NCI-H1092 (cell line): ENCODE data around the gene CRYGS.
"Not testable (repeated sequence)": the region's sequence is repeated elsewhere in the genome, so short reads cannot be mapped to it uniquely, and the experiment has no call there.

Experiments
- DNase-seq: peaks from one replicate; lab custom pipeline; 2025; lab: John Stamatoyannopoulos, UW

The CRYGS gene

DNA sequence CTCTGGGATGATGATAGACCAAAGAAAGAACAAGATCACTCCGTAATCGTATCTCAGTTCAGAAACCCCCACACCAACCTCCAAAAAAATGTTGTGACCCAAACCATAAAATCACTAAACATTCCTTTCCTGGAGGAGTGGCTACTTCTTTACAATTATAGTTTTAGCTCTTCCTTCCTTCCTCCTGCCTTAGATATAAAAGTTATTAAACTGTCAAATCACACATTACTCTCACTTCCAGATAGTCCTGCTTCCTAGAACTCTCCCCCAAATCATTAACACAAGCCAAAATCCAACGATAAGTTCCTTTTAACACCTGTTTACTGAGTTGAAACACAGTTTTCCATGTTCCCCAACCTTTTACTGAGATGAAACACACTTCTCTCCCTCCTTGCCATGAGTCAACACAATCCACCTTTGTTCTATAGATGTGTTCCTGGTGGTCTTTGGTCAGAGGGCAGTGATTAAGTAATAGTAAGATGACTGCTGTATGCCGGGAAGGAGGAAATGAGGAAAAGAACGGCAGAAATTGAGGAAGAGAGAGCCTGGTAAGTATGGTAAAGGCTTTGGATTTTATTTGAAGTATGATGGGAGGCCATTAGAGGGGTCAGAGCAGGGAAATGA is 8.3 kb upstream of the CRYGS start:
- DNase-seq, result no peak

DNA sequence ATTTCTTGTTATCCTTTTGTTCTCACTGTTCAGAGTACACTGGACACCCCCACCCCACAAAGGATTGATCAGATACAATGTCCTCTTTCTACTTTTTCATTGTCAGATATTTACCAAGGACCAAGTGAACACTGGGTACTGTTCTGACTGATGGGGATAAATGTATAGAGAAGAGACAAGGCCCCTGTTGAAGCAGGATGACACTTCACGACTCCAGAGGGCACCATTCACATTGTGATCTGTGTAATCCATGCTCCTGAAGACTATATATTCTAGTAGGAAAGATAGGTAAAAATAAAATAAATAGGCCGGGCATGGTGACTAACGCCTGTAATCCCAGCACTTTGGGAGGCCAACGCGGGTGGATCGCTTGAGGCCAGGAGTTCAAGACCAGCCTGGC is 7.2 kb upstream of the CRYGS start:
- no peak for DNase-seq

DNA sequence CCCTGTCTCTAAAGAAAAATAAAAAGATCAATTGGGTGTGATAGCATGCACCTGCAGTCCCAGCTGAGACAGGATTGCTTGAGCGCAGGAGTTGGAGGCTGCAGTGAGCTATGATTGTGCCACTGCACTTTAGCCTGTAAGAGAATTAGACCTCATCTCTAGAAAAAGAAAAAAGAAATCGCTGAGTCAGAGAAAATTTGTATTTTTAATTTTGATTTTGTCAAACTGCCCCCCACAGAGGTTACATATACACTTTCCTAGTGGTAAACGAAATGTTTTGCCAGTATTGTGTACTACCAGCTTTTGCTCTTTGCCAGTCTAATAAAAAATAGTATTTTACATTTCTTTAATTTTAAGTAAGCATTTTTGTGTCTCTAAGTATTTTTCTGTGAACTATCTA is 5.3 kb upstream of the CRYGS start:
- DNase-seq, result no peak

DNA sequence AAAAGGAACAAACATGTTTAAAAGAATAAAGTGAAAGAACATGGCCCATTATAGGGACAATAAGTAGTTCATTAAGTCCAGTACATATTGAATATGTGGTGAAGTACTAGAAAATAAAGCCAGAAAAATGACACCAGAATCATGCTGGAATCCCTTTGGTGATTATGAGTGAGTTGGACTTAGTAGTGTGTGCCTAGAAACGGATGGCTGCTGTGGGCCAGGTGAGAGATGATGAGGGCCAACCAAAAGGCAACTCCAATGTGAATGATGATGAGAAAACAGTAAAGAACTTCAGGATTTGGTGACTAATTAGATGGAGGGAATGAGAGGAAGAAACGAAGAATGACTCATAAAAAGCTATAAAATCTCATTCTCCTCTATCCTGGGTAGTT is 3.3 kb downstream of the CRYGS start:
- no peak for DNase-seq

DNA sequence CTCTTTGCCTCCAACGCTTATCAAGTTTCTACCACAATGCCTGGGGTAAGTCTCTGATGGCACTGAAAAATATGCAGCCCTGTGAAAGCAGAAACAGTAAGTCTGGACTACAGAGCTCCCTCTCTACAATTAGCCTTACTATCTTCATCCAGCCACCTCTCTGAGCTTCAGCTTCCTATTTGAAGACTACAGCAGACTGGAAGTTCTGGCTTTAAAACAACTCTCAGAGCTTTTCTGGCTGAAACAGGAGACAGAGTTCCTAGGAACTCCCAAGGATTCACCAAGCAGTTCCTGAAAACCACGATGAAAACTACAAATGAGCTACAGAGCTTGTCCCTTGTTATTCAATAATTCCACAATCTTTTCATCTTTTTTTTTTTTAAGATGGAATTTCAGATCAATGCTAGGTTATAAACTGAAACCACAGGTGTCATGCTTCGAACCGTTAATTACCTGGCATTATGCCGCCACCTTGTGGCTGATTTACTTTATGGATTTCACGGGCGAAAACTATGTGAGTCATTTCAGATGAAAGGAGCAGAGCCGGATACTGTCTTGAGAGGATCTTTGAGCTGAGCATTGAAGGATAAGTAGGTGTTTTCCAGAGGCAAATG is 3.9 kb downstream of the CRYGS start:
- DNase-seq, result peak; percentile 42

DNA sequence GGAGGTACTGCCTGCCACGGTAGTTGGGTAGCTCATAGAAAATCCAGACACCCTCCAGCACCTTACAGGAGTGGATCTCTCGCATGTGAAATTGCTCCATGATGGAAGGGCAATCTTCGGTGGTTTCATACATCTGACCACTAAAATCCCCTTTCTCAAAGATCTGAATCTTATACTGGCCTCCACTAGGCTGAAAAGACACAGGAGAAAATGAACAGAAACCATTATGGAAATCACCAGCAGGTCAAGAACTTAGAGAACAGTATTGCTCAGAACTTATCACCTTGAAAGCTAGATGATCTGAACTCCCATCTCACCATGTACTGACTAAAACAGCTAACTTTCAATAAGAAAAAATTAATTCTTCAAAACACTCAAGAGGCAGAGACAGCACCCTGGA is 5.4 kb downstream of the CRYGS start:
- DNase-seq, result no peak

DNA sequence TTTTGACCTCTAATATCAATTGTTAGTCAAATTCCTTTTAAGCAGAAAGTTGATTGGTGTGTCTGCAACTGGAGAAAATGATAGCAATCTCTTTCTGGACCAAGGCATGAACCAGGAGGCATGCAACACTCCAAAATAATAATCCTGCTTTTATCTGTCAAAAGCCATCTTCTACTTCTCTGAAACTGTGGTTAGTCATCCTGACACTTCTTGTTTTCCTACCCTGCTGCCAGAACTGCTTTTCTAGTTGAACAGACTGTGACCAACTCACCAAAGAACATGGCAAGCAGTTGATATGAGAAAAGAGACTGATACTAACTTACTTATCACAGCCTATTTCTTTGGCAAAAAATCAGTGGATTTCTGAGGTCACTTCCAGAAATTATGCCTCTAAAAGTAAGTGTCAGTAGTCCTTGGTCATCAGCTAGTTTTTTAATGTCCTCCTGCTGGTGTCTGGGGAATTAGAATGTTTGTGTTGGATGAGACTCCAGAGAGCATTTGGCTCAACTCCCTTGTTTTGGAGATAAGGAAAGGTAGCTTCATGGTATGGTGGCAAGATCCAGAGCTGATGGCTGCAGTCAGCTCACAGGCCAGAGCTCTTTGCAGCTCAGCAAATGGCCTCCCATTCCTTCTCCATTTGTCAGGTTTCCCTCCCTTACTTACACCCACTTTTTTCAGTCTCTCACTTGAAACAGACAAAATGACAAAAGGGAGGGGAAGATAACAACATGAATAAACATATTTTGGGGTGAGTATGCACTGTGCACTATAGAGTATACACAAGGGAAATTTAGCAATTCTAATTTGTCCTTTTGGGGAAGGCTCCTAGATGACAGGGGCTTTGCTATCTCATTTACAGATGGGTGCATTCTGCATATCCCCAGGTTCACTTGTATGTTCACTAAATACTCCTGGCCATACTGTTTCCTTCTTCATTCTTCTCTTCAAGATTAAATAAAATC is 7.0 kb downstream of the CRYGS start:
- no peak for DNase-seq

DNA sequence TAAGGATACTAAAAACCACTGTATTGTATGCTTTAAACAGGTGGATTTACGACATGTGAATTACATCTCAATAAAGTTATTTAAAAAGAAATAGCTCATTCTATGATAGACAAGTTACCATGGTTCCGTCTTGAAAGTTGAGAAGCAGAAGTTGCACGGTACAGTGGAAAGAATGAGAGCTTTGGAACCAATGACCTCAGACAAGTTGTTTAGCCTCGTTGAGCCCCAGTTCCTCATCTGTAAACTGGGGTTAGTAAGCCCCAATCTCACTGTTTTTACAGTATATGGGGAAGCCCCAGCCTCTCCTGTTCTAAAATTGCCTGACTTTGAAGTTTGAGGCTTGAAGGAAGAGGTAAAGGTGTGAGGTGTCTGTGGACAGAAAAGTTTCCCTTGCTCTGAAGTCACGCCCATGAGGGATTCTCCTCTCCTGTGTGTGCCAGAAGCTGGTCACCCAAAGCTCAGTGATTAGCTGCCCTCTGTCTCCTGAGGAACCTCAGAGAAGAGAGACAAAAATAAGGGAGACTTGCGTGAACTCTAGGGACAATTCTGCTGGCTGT is 10.0 kb downstream of the CRYGS start:
- DNase-seq, result no peak

DNA sequence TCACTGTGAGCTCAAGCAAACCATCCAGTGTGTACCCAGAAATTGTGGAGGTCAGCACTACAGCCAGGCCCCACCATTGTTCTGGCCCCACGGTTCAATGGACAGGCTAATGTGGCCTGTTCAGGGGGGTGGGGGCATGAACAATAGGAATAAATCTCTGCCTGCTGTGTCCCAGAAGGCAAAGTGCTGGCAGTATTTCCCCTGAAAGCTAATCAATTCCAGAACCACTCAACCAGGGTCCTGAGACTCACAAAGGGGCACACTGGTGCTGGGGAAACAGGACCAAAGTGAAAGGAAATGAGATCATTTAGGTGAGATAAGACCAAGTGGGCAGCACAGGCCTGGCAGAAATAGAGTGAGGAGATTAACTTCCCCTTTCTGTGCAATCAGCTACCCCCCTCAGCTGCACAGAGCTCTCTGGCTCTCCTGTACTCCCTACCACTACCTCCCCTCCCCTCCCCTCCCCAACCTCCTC is 11.5 kb downstream of the CRYGS start:
- no peak for DNase-seq

DNA sequence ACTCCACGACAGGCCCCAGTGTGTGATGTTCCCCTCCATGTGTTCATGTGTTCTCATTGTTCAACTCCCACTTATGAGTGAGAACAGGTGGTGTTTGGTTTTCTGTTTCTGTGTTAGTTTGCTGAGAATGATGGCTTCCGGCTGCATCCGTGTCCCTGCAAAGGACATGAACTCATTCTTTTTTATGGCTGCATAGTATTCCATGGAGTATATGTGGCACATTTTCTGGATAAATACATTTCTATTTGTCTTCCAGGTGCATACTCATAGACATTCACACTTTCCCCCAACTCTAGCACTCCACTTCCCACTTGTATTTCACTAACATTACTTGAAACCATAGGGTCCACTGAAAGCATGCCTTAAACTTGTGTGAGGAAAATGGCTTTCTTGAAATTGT is 12.5 kb downstream of the CRYGS start:
- DNase-seq, result not testable (repeated sequence)

DNA sequence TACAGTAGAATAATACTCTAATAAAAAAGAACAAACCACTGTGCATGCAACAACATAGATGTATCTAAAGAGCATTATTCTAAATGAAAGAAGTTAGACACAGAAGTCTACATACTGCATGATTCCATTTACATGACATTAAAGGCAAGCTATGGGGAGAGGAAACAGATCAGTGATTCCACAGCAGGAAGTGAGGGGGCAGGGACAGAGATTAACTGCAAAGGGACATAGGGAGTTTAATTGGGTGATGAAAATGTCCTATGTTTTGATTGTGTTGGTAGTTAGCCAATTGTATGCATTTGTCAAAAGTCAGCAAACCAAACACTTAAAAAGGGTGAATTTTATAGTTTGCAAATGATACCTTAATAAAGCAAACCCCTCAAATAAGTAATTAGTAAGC is 13.8 kb downstream of the CRYGS start:
- DNase-seq, result no peak

DNA sequence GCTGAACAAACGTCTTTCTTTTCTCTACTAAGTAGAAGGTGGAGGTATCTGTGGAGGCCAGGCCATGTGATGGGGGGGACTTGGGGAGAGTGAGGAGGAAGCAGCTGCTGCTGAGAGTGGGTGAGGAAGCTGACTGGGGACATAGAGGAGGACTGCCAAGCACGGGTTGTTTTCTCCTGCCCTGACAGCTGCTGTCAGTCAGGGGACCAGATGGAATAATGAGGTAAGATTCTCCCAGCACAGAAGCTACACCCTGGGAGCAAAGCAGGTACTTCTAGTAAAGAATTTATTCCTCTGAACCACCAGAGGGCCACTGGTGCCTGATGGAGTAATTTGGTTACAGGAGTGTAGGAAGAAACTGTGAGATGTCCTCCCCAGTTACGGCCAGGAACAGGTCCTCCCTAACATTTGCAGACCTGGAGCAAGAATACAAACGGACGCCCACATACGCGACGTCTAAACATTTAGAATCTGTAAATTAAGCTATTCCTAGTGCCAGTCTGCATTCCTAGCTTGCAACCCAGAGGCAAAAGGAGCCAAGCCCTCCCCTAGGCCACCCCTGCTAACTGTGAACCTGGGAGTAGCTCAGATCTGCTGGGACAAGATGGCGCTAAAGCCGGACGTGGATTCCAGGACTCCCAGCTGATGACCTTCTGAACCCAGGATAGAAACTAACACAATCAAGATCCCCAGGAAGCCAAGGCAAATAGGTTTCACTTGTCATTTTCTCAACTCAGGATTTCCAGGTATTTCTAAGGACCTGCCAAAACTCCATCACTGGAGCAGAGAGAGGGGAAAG is 14.8 kb downstream of the CRYGS start:
- no peak for DNase-seq

DNA sequence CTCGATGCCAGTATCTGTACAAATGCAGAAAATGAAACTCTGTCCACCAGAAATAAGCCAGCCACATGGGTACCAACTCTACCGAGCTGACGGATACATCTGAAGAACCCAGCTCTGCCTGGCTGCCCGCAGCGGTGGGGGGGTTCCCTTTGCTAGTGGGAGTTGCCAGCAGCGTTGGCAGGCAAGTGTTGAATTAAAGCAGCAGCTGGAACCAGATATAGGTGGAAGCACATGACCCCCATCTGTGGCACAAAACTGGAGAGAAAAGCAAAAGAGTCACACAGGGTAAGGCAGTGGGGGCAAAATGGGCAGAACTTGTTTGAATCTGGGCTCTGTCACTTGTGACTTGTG is 17.9 kb downstream of the CRYGS start:
- no peak for DNase-seq

DNA sequence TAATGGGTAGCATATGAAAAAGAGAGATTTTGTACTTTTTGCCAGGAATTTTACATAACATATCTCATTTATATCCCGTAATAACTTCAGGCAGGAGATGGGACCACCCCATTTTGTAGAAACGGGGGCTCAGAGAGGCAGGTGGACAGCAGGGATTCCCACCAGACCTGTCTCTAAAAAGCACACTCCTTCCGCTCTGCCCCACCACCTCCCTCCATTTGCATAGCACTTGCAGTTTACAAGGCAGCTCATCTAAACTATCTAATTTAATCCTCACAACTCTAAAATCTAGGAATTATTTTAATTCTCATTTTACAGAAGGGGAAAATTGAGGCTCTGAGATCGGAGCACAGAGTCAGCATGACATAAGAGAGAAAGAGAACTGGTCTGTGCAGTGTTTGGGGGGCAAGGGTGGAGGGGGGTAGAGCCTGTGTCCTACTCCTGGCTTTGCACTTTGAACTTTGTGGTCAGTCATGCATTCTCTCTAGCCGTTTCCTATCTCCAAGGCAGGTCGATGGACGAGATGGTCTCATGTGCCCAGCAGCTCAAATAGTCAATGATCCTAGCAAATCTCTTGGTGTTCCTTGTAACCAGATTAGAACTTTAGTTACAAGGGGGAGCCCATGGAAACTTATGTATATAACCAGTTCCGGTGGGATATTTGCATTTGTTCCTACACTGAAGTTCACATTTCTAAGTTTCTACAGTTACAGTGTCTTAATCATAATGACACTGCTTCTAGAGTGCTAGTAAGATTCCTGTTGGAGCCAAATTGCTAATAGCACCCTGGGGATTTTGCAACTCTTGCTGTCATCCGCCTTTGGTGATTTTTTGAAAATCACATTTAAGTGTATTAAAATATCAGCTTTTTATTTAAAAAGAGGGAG is 18.6 kb downstream of the CRYGS start:
- DNase-seq, result no peak

DNA sequence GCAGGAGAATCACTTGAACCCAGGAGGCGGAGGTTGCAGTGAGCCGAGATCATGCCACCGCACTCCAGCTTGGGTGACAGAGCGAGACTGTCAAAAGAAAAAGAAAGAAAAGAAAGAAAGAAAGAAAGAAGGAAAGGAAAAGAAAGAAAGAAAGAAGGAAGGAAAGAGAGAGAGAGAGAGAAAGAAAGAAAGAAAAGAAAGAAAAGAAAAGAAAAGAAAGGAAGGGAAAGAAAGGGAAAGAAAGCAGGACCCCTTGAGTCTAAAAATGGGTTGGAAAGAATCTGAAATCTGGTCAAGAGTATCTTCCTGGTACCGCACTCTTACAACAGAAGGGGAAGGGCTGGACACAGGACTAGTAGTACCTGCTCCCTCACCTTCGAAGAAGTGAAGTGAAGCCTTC is 19.6 kb downstream of the CRYGS start:
- no peak for DNase-seq

DNA sequence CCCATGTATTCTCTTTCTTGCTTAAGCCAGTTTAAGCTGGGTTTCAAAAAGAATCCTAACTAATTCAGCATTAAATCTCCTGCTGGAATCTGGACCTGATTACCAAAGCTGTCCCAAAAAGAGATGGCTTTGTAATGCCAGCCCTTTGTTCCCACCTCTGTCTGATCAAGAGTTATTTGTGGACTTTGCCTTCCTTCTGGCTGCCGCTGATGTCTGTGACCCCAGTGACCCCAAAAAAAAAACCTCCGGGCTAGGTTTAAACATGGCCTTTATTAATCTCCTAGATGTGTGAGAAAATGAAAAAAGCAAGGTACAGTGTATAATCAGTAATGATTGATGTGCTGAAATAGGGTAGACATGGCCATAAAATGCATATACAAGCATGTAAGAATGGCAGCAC is 20.7 kb downstream of the CRYGS start:
- DNase-seq, result no peak

DNA sequence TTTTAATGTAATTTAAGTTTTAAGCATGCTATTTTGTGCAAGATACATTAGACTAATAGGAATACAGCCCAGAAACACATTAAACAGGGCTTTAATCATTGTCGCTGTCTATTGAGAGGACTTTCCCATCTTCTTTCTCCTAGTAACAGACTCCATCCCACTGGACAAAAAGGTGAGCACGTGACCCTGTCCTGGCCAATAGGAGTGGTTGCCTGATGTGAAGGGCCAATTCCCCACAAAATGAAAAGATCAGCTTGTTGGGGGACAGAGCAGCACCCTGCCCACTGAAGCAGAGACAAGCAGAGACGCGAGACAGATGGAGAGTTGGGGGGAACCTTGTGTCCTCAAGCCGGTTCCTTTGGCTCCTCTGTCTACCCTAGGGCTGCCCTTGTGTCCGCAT is 21.2 kb downstream of the CRYGS start:
- DNase-seq, result no peak

DNA sequence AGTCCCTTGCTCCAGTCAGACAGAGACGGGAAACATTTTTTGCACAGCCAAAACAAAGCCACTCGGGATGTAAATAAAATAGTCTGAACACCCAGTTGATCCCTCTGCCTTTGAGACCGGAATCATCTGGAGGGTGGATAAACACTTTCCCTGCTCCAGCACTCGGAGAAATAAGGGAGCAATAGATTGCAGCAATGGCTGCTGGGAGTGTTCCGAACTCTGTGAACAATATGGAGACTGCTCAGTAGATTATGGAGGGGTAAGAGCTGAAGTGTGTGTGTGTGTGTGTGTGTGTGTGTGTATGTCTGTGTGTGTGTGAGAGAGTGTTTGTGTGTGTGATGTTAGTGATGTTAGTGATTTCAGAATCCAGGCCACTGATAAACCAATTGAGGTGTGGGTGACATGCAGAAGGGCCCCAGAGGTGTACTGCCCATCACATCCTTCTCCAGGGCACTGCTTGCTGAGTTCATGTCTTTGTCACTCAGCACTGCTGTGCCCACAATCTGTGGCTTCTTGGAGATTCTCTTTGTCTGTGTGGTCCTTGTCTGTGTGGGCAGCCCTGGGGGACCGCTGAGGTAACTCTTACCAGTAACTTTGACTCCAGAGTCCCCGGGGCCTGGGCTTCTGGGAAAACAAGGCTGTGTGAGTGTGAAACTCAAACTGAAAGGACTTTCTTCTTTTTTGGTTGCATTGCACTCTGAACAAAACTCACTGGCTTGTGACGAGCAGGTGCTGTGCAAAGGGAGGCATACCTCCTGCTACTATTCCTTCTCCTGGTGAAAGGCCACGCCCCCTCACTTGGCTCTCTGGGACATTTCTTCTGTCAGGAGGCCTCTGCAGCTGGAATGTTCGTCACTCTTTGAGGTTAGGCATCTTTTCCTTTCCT is 23.0 kb downstream of the CRYGS start:
- DNase-seq, result no peak

DNA sequence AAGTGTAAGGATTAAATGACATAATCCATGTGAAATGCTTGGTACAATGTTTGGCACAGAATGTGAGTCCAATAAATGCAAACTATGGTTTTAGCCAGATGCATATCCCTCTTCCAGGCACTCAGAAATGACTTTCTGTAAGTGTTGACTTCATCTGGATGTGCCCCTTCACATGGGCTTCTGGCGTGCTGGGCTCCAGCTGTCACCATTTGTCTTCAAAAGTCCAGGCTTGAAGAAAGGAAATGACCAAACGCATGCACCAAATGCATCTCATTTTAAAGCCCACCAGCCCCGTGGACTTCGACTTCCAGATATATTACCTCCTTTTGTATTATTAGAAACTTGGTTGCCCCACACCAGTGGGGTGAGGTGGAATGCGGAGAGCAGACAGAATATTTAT is 23.7 kb downstream of the CRYGS start:
- no peak for DNase-seq
